Measurements from ENCODE around the gene NUTF2. TPM values are rescaled to one million over a fixed set of nuclear protein-coding genes. Genes with fewer than 3 reads are reported as not detected.

The NUTF2 gene
- polyA plus RNA-seq, 3 donors: 64.2 to 104 (median 90.3) TPM

DNA sequence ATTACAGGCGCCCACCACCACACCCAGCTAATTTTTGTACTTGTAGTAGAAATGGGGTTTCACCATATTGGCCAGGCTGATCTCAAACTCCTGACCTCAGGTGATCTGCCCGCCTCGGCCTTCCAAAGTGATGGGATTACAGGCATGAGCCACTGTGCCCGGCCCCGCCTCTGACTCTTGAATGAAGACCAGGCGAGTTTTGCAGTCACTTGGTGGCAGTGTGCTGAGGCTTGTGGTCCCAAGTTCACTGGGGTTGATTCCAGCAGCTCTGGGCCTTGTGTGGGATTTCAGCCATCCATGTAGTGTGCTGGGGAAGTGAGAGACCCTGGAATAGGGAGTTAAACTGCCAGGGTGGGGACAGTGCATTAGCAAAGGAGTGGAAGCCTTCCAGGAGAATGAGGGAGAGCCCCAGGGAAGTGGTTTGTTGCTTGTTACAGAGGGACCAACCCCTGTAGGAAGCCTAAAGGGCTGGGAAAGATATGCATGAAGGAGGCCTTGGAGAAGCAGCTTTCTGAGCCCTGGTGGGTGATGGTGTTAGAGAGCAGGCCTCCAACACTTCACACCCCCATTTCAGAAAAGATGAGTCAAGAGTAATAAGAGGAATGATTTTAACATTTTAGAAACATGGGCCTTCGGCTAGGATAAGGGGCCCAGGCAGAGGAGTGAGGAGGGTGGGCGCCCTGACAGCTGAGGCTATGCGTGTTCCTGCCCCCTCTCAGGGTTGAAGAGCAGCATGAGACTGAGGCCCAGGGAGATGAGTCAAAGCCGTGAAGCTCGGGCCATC, 60.9 kb downstream of the NUTF2 start:
- Mint-ChIP-seq H3K27ac (peak overlapping the region in 3 of 7 donors; percentile 9 to 53 (median 15)), H3K36me3 (peaks cover 40 to 61% of the 10 kb centered on the region in 2 donors), H3K27me3 (ENCODE audit: low read depth in 3 of 3) (peaks cover 0 to 3% (median 0%) of the 10 kb centered on the region in 3 donors), H3K4me3 (no peak overlapping the region), H3K9me3 (peaks cover 0 to 3% (median 0%) of the 10 kb centered on the region in 7 donors), H3K4me1 (no peaks in the 10 kb centered on the region)
- H3K4me3 ChIP-seq (replicated peaks in 1 of 3; ENCODE audit: low read depth in 2 of 3, low read length in 3 of 3): no peak overlapping the region
- intact Hi-C loops (cut with micrococcal nuclease): no loop called here
- TF ChIP-seq CTCF (IDR thresholded peaks at IDR 0.05): no peak
- no peak overlapping the region for H2AFZ ChIP-seq (ENCODE audit: insufficient read depth, low read depth, low read length, poor library complexity, severe bottlenecking)
- no peak overlapping the region for H3K4me2 ChIP-seq (replicated peaks; ENCODE audit: extremely low read depth, low read length, poor library complexity, severe bottlenecking)
- H3K79me2 ChIP-seq (ENCODE audit: insufficient read depth, low read length): peaks cover 9% of the 10 kb centered on the region
- H3K9me3 ChIP-seq (replicated peaks in 1 of 2; ENCODE audit: control insufficient read depth in 1 of 2, insufficient read depth in 1 of 2, low read length in 2 of 2): no peaks in the 10 kb centered on the region
- H3K27me3 ChIP-seq (ENCODE audit: control insufficient read depth in 2 of 2, insufficient read depth in 2 of 2, low read length in 2 of 2): no peaks in the 10 kb centered on the region
- 98% methylated on average over 10 of the region's 11 CpGs for WGBS (ENCODE audit: insufficient coverage)
- H3K9ac ChIP-seq (ENCODE audit: insufficient read depth, low read length, poor library complexity, severe bottlenecking): no peak overlapping the region
- no peak overlapping the region for H3K27ac ChIP-seq (ENCODE audit: low read depth in 1 of 2, low read length in 2 of 2)
- peaks cover 47 to 56% of the 10 kb centered on the region in 2 donors for H3K36me3 ChIP-seq (replicated peaks in 1 of 2; ENCODE audit: control insufficient read depth in 1 of 2, insufficient read depth in 2 of 2, low read length in 2 of 2)
- H3K4me1 ChIP-seq (ENCODE audit: control insufficient read depth in 1 of 2, insufficient read depth in 2 of 2, low read length in 2 of 2): no peaks in the 10 kb centered on the region
- no peak for DNase-seq
- H4K20me1 ChIP-seq (ENCODE audit: insufficient read depth, low read length): peaks cover 47% of the 10 kb centered on the region

- peaks cover 0 to 3% (median 0%) of the 10 kb centered on the region in 7 donors for H3K9me3 Mint-ChIP-seq
- Histone ChIP-seq H3K4me2 (replicated peaks; ENCODE audit: extremely low read depth, low read length, poor library complexity, severe bottlenecking) (no peak overlapping the region), H4K20me1 (ENCODE audit: insufficient read depth, low read length) (peaks cover 48% of the 10 kb centered on the region), H3K79me2 (ENCODE audit: insufficient read depth, low read length) (peaks cover 6% of the 10 kb centered on the region), H3K9me3 (replicated peaks in 1 of 2; ENCODE audit: control insufficient read depth in 1 of 2, insufficient read depth in 1 of 2, low read length in 2 of 2) (no peaks in the 10 kb centered on the region), H3K9ac (ENCODE audit: insufficient read depth, low read length, poor library complexity, severe bottlenecking) (no peak overlapping the region), H3K4me3 (replicated peaks in 1 of 3; ENCODE audit: low read depth in 2 of 3, low read length in 3 of 3) (no peak overlapping the region), H3K27ac (ENCODE audit: low read depth in 1 of 2, low read length in 2 of 2) (no peak overlapping the region), H2AFZ (ENCODE audit: insufficient read depth, low read depth, low read length, poor library complexity, severe bottlenecking) (no peak overlapping the region), H3K36me3 (replicated peaks in 1 of 2; ENCODE audit: control insufficient read depth in 1 of 2, insufficient read depth in 2 of 2, low read length in 2 of 2) (peaks cover 37 to 43% of the 10 kb centered on the region in 2 donors), H3K4me1 (ENCODE audit: control insufficient read depth in 1 of 2, insufficient read depth in 2 of 2, low read length in 2 of 2) (no peaks in the 10 kb centered on the region), H3K27me3 (ENCODE audit: control insufficient read depth in 2 of 2, insufficient read depth in 2 of 2, low read length in 2 of 2) (no peaks in the 10 kb centered on the region)
- peaks cover 38 to 55% of the 10 kb centered on the region in 2 donors for H3K36me3 Mint-ChIP-seq
- H3K4me3 Mint-ChIP-seq: no peak overlapping the region
- peaks cover 0 to 2% (median 0%) of the 10 kb centered on the region in 3 donors for H3K27me3 Mint-ChIP-seq (ENCODE audit: low read depth in 3 of 3)
- DNase-seq: no peak
- no peaks in the 10 kb centered on the region for H3K4me1 Mint-ChIP-seq
- intact Hi-C loops (cut with micrococcal nuclease): no loop called here
- peak overlapping the region in 1 of 7 donors; percentile 69 for H3K27ac Mint-ChIP-seq
- 98% methylated on average over 28 of the region's 36 CpGs for WGBS (ENCODE audit: insufficient coverage)
- TF ChIP-seq CTCF (IDR thresholded peaks at IDR 0.05): no peak
These were observed 62.5 kb downstream of the NUTF2 start for GRCh38 chr16:67909056-67909742.
